ENCODE measurements around the gene IL18RAP.
A peak's percentile ranks its signal among the peaks of the same experiment; 100 is the strongest.

IL18RAP gene

GRCh38 chr2:102422910-102423309, at the start of gene IL18RAP:
TSS of gene IL18RAP (plus strand) at chr2:102423160. CDS start at chr2:102423278, 118 bp downstream.
- DNase-seq: no peak

- no peak for DNase-seq
These were observed 46.8 kb upstream of the IL18RAP start for GRCh38 chr2:102376052-102376591.

GRCh38 chr2:102383722-102384121, 39.2 kb upstream of the IL18RAP start:
- no peak for DNase-seq

- no peak for DNase-seq
These were observed 37.4 kb upstream of the IL18RAP start for GRCh38 chr2:102385522-102385921.

- no peak for DNase-seq
These were observed 37.0 kb upstream of the IL18RAP start for GRCh38 chr2:102386004-102386403.

- no peak for DNase-seq
These were observed 36.0 kb upstream of the IL18RAP start for GRCh38 chr2:102386867-102387541.

- no peak for DNase-seq
These were observed 35.0 kb upstream of the IL18RAP start for GRCh38 chr2:102387763-102388546.

GRCh38 chr2:102391565-102391964, 31.4 kb upstream of the IL18RAP start:
- peak; percentile 6 to 47 for DNase-seq

GRCh38 chr2:102392096-102392495, 30.9 kb upstream of the IL18RAP start:
- DNase-seq: no peak

GRCh38 chr2:102392942-102393341, 30.0 kb upstream of the IL18RAP start:
- DNase-seq: no peak

GRCh38 chr2:102396012-102396411, 26.9 kb upstream of the IL18RAP start:
- DNase-seq: no peak

GRCh38 chr2:102397209-102397608, 25.8 kb upstream of the IL18RAP start:
- DNase-seq: no peak

- DNase-seq: no peak
These were observed 23.3 kb upstream of the IL18RAP start for GRCh38 chr2:102399499-102400141.

- no peak for DNase-seq
These were observed 21.5 kb upstream of the IL18RAP start for GRCh38 chr2:102401456-102401855.

GRCh38 chr2:102401865-102402264, 21.1 kb upstream of the IL18RAP start:
- DNase-seq: no peak

- no peak for DNase-seq
These were observed 12.0 kb upstream of the IL18RAP start for GRCh38 chr2:102410952-102411351.

- no peak for DNase-seq
These were observed 10.8 kb upstream of the IL18RAP start for GRCh38 chr2:102412199-102412598.

- no peak for DNase-seq
These were observed 5.0 kb upstream of the IL18RAP start for GRCh38 chr2:102417946-102418345.

GRCh38 chr2:102418421-102418961, 4.5 kb upstream of the IL18RAP start:
- DNase-seq: no peak

- no peak for DNase-seq
These were observed 2.7 kb upstream of the IL18RAP start for GRCh38 chr2:102420290-102420689.

GRCh38 chr2:102421890-102422759, 835 bp upstream of the IL18RAP start:
- DNase-seq: no peak

- DNase-seq: no peak
These were observed 408 bp downstream of the IL18RAP start for GRCh38 chr2:102423368-102423767.

Data from activated CD4-positive, alpha-beta T cell treated with anti-CD3 and anti-CD28 coated beads for 4 hours (primary cell).